ENCODE measurements around the gene FETUB.

The FETUB gene

DNA sequence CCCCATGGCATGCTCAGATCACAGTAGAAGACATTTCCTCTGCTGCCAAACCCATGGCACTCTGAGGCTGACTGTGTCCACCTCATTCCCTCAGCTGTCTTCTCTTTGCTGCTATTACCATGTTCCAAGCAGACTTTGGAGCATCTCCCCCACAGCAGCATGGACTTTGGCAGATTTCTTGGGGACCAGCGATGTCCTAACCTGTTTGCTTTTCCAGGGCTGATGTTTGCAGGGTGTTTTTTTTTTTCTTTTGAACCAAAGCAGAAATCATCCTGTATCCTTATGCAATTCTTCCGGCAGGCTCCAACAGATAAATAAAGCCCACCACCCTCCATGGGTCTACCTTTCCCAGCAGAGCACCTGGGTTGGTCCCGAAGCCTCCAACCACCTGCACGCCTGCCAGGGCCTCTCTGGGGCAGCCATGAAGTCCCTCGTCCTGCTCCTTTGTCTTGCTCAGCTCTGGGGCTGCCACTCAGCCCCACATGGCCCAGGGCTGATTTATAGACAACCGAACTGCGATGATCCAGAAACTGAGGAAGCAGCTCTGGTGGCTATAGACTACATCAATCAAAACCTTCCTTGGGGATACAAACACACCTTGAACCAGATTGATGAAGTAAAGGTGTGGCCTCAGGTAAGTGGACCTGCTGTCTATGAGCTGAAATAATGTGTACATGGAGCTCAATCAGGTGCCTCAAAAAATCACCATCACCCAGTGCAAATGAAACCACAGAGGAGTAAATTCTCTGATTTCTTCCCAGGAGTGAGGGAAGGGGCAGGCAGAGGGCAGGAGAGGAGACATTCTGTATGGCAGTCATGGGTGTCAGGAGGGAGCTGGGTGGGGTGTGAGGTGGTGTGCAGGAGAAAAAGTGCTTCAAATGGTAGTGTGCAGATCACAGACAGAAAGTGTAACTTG lies 27.2 kb upstream of the FETUB start, which contains the start of gene AHSG:
Gene AHSG, plus strand, starts transcription at position 340 of the 916 bp plus-strand sequence. Its CDS starts 82 bp downstream, at position 422.
- TF ChIP-seq Cebpa-rat (IDR thresholded peaks at IDR 0.05): no peak
- no peaks in the 10 kb centered on the region for H3K36me3 ChIP-seq
- H3K9me3 ChIP-seq (replicated peaks in 1 of 11): no peaks in the 10 kb centered on the region
- H3K27me3 ChIP-seq: peaks cover 0 to 7% (median 0%) of the 10 kb centered on the region in 11 experiments; a peak in 3 of 22 replicates
- H3K4me3 ChIP-seq: no peak within 1 kb of the TSS
- peaks cover 5 to 19% (median 13%) of the 10 kb centered on the region in 10 experiments; a peak in 18 of 20 replicates for H3K4me1 ChIP-seq
- H3K27ac ChIP-seq: no peak within 1 kb of the TSS
- peak within 1 kb of the TSS in 3 of 11 experiments; percentile 49 to 53 (median 50); a peak in 2 of 22 replicates for H3K4me2 ChIP-seq
- H3K9ac ChIP-seq: no peak within 1 kb of the TSS
- H4K20me1 ChIP-seq: no peaks in the 10 kb centered on the region

DNA sequence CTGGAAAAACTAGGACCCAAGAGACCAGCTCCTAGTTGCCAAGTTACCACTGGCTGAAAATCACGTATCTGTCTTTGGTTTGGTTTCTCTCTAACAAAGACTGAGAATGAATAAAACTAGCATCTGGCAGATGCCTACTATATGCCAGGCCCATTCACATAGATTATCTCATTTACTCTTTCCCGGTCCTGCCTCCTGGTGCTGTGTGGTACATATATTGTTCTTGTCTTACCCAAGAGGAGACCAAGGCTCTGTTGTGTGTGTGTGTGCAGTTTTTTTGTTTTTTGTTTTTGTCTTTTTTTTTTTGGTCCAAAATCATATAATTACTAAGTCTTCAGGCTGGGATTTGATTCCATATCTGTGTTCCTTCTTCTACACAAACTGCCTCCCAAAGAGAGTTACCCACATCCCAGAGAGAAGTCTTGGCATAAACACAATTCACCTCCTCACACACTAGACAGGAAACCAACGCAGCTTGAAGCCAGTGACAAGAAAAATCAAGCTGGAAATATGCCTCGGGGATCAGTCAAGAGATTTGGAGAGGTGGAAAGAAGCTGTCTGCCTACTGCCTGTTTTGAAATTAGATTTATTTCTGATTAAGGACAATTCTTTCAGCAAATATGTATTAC lies 26.4 kb upstream of the FETUB start:
- H3K4me3 ChIP-seq: no peak overlapping the region
- H3K27ac ChIP-seq: no peak overlapping the region
- no peak for TF ChIP-seq Cebpa-rat (IDR thresholded peaks at IDR 0.05)
- peaks cover 0 to 7% (median 0%) of the 10 kb centered on the region in 11 experiments; a peak in 3 of 22 replicates for H3K27me3 ChIP-seq
- H3K36me3 ChIP-seq: no peaks in the 10 kb centered on the region
- no peaks in the 10 kb centered on the region for H4K20me1 ChIP-seq
- peaks cover 5 to 19% (median 13%) of the 10 kb centered on the region in 10 experiments; a peak in 18 of 20 replicates for H3K4me1 ChIP-seq
- H3K4me2 ChIP-seq: peak overlapping the region in 6 of 11 experiments; percentile 49 to 73 (median 55); a peak in 6 of 22 replicates
- H3K9ac ChIP-seq: no peak overlapping the region
- no peaks in the 10 kb centered on the region for H3K9me3 ChIP-seq (replicated peaks in 1 of 11)

DNA sequence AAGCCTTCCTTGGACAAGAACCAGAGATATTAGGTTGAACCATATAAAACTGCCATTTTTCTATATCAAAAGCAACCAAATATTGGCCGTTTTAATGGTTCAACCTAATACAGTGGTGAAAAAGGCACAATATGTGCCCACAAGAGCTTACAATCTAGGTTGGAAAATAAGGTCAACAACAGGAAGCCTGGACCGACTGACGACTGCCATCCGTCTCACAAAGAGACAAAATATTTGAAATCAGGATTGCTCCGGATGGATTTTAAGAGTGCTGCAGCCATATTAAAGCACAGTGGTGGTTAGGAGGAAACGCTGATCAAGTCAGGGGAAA lies 26.0 kb upstream of the FETUB start:
- Histone ChIP-seq H3K27me3 (peaks cover 0 to 7% (median 0%) of the 10 kb centered on the region in 11 experiments; a peak in 3 of 22 replicates), H3K9me3 (replicated peaks in 1 of 11) (no peaks in the 10 kb centered on the region), H3K4me1 (peaks cover 5 to 19% (median 13%) of the 10 kb centered on the region in 10 experiments; a peak in 18 of 20 replicates), H3K9ac (no peak overlapping the region), H4K20me1 (no peaks in the 10 kb centered on the region), H3K27ac (no peak overlapping the region), H3K4me3 (no peak overlapping the region), H3K4me2 (peak overlapping the region; percentile 18 to 73 (median 50); a peak in 19 of 22 replicates), H3K36me3 (no peaks in the 10 kb centered on the region)
- no peak for TF ChIP-seq Cebpa-rat (IDR thresholded peaks at IDR 0.05)

DNA sequence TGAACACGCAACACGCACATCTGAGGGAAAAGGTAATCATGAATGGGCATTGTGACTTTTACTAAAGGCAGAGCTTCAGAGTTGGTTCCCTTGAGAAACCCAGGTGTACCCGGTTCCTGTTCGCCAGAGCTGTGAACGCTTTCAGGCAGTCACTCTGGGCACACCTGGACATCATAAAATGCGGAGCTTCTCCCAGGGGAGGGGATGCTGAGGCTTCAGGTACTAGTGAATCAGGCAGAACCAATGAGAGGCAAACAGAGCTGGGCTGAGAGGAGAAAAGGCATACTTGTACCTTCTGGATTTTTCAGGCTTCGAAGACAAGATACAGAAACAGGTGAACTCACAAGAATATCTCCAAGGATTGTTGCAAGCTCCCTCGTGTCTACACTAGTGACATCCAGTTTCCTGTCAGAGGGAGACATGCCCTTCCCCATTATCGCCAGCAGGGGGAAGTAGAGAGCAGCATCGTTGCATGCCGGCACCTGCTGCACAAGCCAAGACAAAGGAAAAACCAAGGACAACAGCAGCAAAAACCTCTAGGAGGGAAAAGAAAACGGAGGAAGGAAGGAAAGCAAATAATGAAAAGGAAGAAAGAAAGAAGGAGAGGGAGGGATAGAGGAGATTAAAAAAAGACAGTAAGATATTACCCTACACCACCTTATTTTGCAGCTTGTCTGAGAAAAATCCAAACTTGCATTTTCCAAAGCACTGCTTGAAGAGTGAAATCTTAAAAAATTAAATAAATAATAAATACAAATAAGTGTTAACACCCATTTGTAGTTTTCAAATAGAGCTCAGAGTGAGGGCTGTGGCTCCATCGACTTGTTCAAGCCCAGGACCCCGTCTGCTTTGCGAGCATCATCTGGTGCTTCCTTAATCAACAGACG lies 25.4 kb upstream of the FETUB start:
- Histone ChIP-seq H4K20me1 (no peaks in the 10 kb centered on the region), H3K9ac (no peak overlapping the region), H3K4me1 (peaks cover 5 to 19% (median 13%) of the 10 kb centered on the region in 10 experiments; a peak in 18 of 20 replicates), H3K4me2 (peak overlapping the region; percentile 18 to 73 (median 50); a peak in 19 of 22 replicates), H3K27me3 (peaks cover 0 to 7% (median 0%) of the 10 kb centered on the region in 11 experiments; a peak in 3 of 22 replicates), H3K36me3 (no peaks in the 10 kb centered on the region), H3K27ac (no peak overlapping the region), H3K4me3 (no peak overlapping the region), H3K9me3 (replicated peaks in 1 of 11) (no peaks in the 10 kb centered on the region)
- TF ChIP-seq Cebpa-rat (IDR thresholded peaks at IDR 0.05): no peak

DNA sequence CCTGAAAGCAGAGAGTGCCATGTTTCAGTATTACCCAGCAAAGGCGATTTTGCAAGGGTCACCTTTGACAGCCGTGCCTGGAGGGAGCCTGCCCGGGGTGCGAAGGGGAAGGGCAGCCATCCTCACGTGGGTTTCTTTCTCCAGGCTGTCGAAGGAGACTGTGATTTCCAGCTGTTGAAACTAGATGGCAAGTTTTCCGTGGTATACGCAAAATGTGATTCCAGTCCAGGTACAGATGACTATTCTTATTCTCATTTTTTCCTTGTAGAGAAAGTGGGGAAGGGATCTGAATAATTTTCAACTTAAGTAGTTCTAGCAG lies 23.9 kb upstream of the FETUB start:
- Histone ChIP-seq H3K9ac (no peak overlapping the region), H3K36me3 (no peaks in the 10 kb centered on the region), H3K27ac (no peak overlapping the region), H4K20me1 (no peaks in the 10 kb centered on the region), H3K4me1 (peaks cover 5 to 19% (median 13%) of the 10 kb centered on the region in 10 experiments; a peak in 18 of 20 replicates), H3K9me3 (replicated peaks in 1 of 11) (no peaks in the 10 kb centered on the region), H3K27me3 (peaks cover 0 to 7% (median 0%) of the 10 kb centered on the region in 11 experiments; a peak in 3 of 22 replicates), H3K4me2 (no peak overlapping the region), H3K4me3 (no peak overlapping the region)
- TF ChIP-seq Cebpa-rat (IDR thresholded peaks at IDR 0.05): no peak

DNA sequence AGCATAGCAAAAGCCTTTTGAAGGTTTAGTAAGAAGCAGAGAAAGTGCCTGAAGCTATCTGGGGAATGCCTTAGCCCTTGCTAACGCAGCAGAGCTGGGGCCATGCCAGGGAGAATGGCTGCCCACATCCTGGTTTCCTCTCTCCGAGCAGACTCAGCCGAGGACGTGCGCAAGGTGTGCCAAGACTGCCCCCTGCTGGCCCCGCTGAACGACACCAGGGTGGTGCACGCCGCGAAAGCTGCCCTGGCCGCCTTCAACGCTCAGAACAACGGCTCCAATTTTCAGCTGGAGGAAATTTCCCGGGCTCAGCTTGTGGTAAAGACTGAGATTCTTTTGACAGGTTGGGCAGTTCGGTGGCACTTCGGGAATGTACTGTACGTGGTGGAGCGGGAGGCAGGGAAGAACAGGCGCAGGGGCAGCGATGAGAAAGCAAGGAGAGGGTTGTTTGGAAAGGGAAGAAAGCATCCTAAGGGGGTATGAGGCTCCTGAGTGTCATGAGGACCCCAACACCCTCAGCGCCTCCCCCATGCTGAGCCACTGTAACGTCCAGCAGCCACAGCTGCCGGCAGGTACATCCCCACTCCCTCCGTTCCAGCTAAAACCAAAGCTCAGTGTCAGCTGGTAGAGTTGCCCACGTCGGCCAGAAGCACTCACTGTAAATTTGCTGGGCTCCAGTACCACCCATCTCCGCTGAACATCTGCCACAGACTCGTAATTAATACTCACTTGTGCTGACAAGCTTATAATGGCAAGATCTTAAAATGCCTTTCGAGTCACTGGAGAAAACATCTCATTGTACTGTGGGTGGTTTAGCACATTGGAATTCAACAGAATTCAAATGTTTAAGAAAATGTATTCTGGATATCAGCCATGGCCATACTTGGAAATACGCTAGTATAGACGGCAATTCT lies 22.9 kb upstream of the FETUB start:
- Histone ChIP-seq H3K36me3 (no peaks in the 10 kb centered on the region), H3K4me3 (no peak overlapping the region), H3K4me2 (peak overlapping the region in 9 of 11 experiments; percentile 19 to 73 (median 40); a peak in 16 of 22 replicates), H3K4me1 (peaks cover 5 to 19% (median 13%) of the 10 kb centered on the region in 10 experiments; a peak in 18 of 20 replicates), H3K27ac (no peak overlapping the region), H4K20me1 (no peaks in the 10 kb centered on the region), H3K9me3 (replicated peaks in 1 of 11) (no peaks in the 10 kb centered on the region), H3K27me3 (peaks cover 0 to 7% (median 0%) of the 10 kb centered on the region in 11 experiments; a peak in 3 of 22 replicates), H3K9ac (peak overlapping the region in 1 of 11 experiments; percentile 27; a peak in 2 of 22 replicates)
- TF ChIP-seq Cebpa-rat (IDR thresholded peaks at IDR 0.05): no peak

DNA sequence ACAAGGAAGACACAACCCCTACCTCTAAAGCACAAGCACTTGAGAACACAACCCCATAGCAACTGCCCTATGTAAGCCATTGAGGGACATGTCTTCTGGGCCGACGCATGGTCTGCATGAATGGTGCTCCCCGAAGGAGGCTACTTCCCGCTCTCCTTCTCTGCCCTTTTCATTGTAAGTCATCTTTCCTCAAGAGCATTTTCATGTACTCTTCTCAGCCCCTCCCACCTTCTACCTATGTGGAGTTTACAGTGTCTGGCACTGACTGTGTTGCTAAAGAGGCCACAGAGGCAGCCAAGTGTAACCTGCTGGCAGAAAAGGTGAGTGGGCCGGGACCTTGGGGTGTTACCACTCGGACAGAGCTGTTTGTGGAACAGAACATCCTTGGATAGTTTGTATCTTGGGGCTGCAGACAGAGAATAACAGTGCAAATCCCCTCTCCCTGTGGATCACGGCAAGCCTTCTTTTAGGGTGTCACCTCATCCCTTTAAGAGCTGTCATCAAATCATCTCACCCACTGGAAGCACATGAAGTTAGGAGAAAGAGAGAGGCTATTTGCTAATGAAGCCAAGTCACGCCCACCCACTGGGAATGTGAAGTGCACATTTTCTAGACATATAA lies 21.8 kb upstream of the FETUB start:
- Histone ChIP-seq H3K27ac (no peak overlapping the region), H4K20me1 (no peaks in the 10 kb centered on the region), H3K36me3 (no peaks in the 10 kb centered on the region), H3K27me3 (peaks cover 0 to 7% (median 0%) of the 10 kb centered on the region in 11 experiments; a peak in 3 of 22 replicates), H3K9ac (no peak overlapping the region), H3K4me3 (no peak overlapping the region), H3K9me3 (replicated peaks in 1 of 11) (no peaks in the 10 kb centered on the region), H3K4me2 (no peak overlapping the region), H3K4me1 (peaks cover 5 to 19% (median 13%) of the 10 kb centered on the region in 10 experiments; a peak in 18 of 20 replicates)
- no peak for TF ChIP-seq Cebpa-rat (IDR thresholded peaks at IDR 0.05)

Data from BLaER1 treated with 17β-estradiol and CSF1 and Interleukin-3, amounts not matched to agents 10 nM and 100 nM (cell line).